Bronchial smooth muscle cell (primary cell): ENCODE data around the gene GCSAM. TPM values are rescaled to one million over a fixed set of nuclear protein-coding genes. Genes with fewer than 3 reads are reported as not detected.

Experiments used
- total RNA-seq: library from RNA; depleted of rRNA; stranded (reverse); fragments of >200 nt; gene quantifications from 2 replicates; pipeline ENCODE4 v1.2.1, GENCODE V29; 2014

GCSAM gene
- total RNA-seq, result not detected in 2 replicates

GRCh38 chr3:112132975-112133448 lies at the start of gene GCSAM:
Gene GCSAM (minus strand): TSS chr3:112133248. CDS start chr3:112133120, 128 bp downstream.

GRCh38 chr3:112086076-112086854 lies 46.8 kb downstream of the GCSAM start, which contains the start of gene C3orf52:
Gene C3orf52 (plus strand): TSS chr3:112086389. CDS start chr3:112086408, 19 bp downstream.

Other genes with a start within 250 kb of the GCSAM start
- gene ABHD10, start 154.2 kb downstream of the GCSAM start, total RNA-seq, result 34.4 and 44.0 TPM in 2 replicates
- gene TAGLN3, start 134.3 kb downstream of the GCSAM start, total RNA-seq, result 0.69 and 4.4 TPM in 2 replicates
- under 0.01 TPM in 1 of 2 replicates, not detected in the other for gene TMPRSS7, start 98.5 kb downstream of the GCSAM start, total RNA-seq
- 2.0 and 3.0 TPM in 2 replicates for gene C3orf52, start 46.9 kb downstream of the GCSAM start, total RNA-seq
- not detected in 2 replicates for gene SLC9C1, start 161.0 kb upstream of the GCSAM start, total RNA-seq
- gene CD200, start 199.9 kb upstream of the GCSAM start, total RNA-seq, result under 0.01 TPM in 2 replicates